GM21390 (cell line): ENCODE measurements around the gene MREG.

Experiments
- ATAC-seq: cut with Tn5 transposase; IDR thresholded peaks from one replicate; pipeline ENCODE4 v1.9.1; 2021; ENCODE audit not compliant: unreplicated experiment

The MREG gene

GRCh38 chr2:215921895-215922294 lies 91.5 kb downstream of the MREG start:
- no peak for ATAC-seq

- ATAC-seq: peak; percentile 53
Observed at GRCh38 chr2:215920244-215921100, 92.9 kb downstream of the MREG start.

GRCh38 chr2:215919624-215920243 lies 93.6 kb downstream of the MREG start:
- ATAC-seq: no peak

- ATAC-seq: no peak
Observed at GRCh38 chr2:215918901-215919599, 94.3 kb downstream of the MREG start.

GRCh38 chr2:215917953-215918620 lies 95.3 kb downstream of the MREG start:
- peak; percentile 80 for ATAC-seq

GRCh38 chr2:215915441-215915840 lies 97.9 kb downstream of the MREG start:
- ATAC-seq: no peak

- ATAC-seq: no peak
Observed at GRCh38 chr2:215914777-215915165, 98.6 kb downstream of the MREG start.

- no peak for ATAC-seq
Observed at GRCh38 chr2:215914054-215914776, 99.1 kb downstream of the MREG start.

- ATAC-seq: no peak
Observed at GRCh38 chr2:215912299-215912842, 101.0 kb downstream of the MREG start.

GRCh38 chr2:215911301-215912085 lies 101.9 kb downstream of the MREG start:
- no peak for ATAC-seq

GRCh38 chr2:215910180-215910579 lies 103.2 kb downstream of the MREG start:
- no peak for ATAC-seq

GRCh38 chr2:215907147-215907546 lies 106.2 kb downstream of the MREG start:
- no peak for ATAC-seq

GRCh38 chr2:215906458-215906857 lies 106.9 kb downstream of the MREG start:
- ATAC-seq: no peak

- ATAC-seq: no peak
Observed at GRCh38 chr2:215905691-215906090, 107.7 kb downstream of the MREG start.

- no peak for ATAC-seq
Observed at GRCh38 chr2:215904101-215904500, 109.2 kb downstream of the MREG start.

GRCh38 chr2:215903203-215903602 lies 110.1 kb downstream of the MREG start:
- ATAC-seq: no peak

- no peak for ATAC-seq
Observed at GRCh38 chr2:215901796-215902195, 111.6 kb downstream of the MREG start.

- peak; percentile 81 for ATAC-seq
Observed at GRCh38 chr2:215900843-215901242, 112.5 kb downstream of the MREG start.

GRCh38 chr2:215900203-215900611 lies 113.1 kb downstream of the MREG start:
- ATAC-seq: no peak
